Progenitor cell of endocrine pancreas (in vitro differentiated cells): ENCODE data around the gene SPRED2. TPM values are rescaled to one million over a fixed set of nuclear protein-coding genes. Genes with fewer than 3 reads are reported as not detected.

ENCODE experiments used
- DNase-seq: peaks from one replicate; pipeline ENCODE4 v3.0.0; 2021; ENCODE audit warnings: low spot score; ENCODE audit not compliant: unreplicated experiment
- H3K27ac Mint-ChIP-seq: 2 replicates; pipeline ENCODE4 v1.8.0; 2021; ENCODE audit warnings: mild to moderate bottlenecking, moderate library complexity, mixed read lengths
- H3K27me3 Mint-ChIP-seq: 2 replicates; pipeline ENCODE4 v1.8.0; 2021; ENCODE audit warnings: mixed read lengths
- H3K36me3 Mint-ChIP-seq: 2 replicates; pipeline ENCODE4 v1.8.0; 2022; ENCODE audit warnings: mixed read lengths; ENCODE audit not compliant: insufficient read depth
- H3K4me1 Mint-ChIP-seq: 2 replicates; pipeline ENCODE4 v1.8.0; 2021; ENCODE audit warnings: low read depth, mixed read lengths
- H3K4me3 Mint-ChIP-seq: 2 replicates; pipeline ENCODE4 v1.8.0; 2021; ENCODE audit warnings: low read depth, mild to moderate bottlenecking, moderate library complexity, mixed read lengths
- H3K9me3 Mint-ChIP-seq: 2 replicates; pipeline ENCODE4 v1.8.0; 2021; ENCODE audit warnings: low read depth, mixed read lengths
- total RNA-seq: library from RNA; stranded (reverse); gene quantifications from 2 replicates; pipeline ENCODE4 v1.2.1, GENCODE V29; 2021
- TF ChIP-seq, protein P1 (sequence below): fragments of 200-600 bp; sonication (generic); IDR thresholded peaks from one replicate; pipeline ENCODE4 v1.5.0; 2021; ENCODE audit warnings: antibody characterized with exemption, mild to moderate bottlenecking; ENCODE audit not compliant: unreplicated experiment

The SPRED2 gene
- total RNA-seq, 1 donor from 2014 or later: 38.6 TPM

DNA sequence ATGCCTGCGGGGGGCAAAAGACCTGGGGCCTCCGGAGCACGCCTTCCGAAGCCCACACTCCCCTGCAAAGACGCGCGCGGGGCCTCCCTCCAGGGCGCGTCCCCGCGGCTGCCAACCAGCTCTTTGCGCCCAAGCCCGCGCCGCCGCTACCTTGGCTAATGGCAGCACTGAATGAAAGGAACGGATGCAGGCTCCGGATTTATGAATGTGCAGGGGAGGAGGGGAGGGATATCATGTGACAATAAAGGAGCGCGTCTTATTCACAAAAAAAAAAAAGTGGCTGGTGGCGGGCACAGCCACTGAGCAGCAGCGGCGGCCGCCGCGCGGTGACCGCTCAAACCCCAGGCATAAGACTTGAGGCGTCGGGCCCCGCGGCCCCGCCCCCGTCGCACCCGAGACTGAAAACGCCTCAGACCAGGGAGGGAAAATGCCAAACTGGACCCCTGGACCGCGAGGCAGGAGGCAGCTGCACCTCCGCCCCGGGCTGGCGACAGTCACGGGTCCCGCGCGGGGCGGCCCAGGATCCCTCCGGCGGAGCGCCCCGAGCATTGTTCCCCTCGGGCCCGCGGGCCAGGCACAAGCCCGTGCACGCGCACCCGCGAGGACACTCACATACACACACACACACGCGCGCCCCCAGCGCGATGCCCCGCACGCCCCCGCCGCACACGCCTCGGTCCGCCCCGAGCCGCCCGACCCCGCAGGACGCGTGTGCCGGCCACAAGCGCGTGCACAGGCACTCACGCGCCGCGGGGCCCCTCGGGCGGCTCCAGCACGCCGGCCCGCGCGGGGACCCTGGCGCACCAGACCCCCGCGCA lies 1.6 kb downstream of the SPRED2 start:
- Mint-ChIP-seq H3K27me3 (no peaks in the 10 kb centered on the region), H3K36me3 (no peaks in the 10 kb centered on the region), H3K27ac (peak overlapping the region; percentile 97), H3K4me1 (peaks cover 14% of the 10 kb centered on the region), H3K9me3 (no peaks in the 10 kb centered on the region), H3K4me3 (peak overlapping the region; percentile 94)
- DNase-seq: peak; percentile 44
- TF ChIP-seq, protein P1, sequence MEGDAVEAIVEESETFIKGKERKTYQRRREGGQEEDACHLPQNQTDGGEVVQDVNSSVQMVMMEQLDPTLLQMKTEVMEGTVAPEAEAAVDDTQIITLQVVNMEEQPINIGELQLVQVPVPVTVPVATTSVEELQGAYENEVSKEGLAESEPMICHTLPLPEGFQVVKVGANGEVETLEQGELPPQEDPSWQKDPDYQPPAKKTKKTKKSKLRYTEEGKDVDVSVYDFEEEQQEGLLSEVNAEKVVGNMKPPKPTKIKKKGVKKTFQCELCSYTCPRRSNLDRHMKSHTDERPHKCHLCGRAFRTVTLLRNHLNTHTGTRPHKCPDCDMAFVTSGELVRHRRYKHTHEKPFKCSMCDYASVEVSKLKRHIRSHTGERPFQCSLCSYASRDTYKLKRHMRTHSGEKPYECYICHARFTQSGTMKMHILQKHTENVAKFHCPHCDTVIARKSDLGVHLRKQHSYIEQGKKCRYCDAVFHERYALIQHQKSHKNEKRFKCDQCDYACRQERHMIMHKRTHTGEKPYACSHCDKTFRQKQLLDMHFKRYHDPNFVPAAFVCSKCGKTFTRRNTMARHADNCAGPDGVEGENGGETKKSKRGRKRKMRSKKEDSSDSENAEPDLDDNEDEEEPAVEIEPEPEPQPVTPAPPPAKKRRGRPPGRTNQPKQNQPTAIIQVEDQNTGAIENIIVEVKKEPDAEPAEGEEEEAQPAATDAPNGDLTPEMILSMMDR: no peak

DNA sequence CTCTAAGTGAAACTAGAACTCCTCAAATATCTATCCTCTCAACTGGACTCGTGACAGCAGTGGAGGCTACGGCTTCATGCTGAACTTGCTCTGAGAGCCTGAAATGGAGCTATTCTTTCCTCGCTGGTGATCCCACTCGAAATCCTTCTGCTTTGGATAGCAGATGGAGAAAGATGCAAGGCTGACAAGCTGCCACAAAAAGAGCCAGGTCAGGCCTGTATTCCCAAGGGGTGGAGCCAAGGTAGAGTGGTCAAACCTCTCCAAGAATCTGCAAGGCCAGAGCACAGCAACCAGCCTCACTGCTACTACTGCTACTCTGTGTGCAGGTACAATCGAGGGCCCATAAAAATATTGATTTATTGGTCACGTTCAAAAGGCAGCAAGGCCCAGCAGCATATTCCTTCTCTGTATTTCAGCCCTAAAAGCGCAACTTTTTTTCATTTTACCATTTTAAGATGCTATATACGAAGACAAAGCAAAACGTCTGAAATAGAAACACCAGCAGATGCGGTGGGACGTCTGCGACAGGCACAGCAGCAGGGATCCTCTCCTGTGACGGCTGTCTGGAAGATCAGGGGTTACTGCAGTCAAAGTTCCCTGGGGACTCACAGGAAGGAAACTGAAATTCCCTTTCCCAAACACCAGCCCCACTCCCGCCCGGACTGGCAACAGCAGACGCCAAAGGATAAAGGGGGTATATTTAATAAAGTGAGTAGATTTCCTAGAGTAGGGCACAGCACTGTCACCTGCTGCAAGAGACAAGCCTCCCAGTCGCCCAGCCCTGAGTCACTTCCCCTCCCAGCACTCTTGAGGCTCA lies 2.4 kb downstream of the SPRED2 start:
- DNase-seq: no peak
- Mint-ChIP-seq H3K4me3 (peak overlapping the region; percentile 94), H3K9me3 (no peaks in the 10 kb centered on the region), H3K4me1 (peaks cover 12% of the 10 kb centered on the region), H3K27ac (peak overlapping the region; percentile 91), H3K27me3 (no peaks in the 10 kb centered on the region), H3K36me3 (no peaks in the 10 kb centered on the region)
- TF ChIP-seq, protein P1: no peak

DNA sequence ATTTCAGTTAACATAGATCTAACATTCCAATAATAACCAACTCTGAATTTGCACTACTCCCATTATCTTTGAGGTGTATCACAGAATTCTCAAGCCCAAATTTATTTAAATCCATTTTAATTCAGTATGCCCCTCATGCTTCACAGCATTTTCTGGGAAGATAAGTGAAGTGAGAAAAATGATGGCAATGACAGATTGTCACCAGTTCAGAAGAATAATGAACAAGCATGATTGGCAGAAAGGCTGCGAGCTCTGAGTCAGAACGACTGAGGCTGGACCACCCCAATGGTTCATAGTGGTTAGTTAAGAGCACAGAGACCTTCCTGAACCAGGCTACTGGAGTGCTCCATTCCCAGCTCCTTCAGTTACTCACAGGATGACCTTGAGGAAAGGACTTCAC lies 4.9 kb downstream of the SPRED2 start:
- peaks cover 16% of the 10 kb centered on the region for H3K4me1 Mint-ChIP-seq
- H3K27ac Mint-ChIP-seq: no peak overlapping the region
- H3K4me3 Mint-ChIP-seq: no peak overlapping the region
- TF ChIP-seq, protein P1: no peak
- DNase-seq: no peak
- no peaks in the 10 kb centered on the region for H3K9me3 Mint-ChIP-seq
- no peaks in the 10 kb centered on the region for H3K36me3 Mint-ChIP-seq
- H3K27me3 Mint-ChIP-seq: no peaks in the 10 kb centered on the region

DNA sequence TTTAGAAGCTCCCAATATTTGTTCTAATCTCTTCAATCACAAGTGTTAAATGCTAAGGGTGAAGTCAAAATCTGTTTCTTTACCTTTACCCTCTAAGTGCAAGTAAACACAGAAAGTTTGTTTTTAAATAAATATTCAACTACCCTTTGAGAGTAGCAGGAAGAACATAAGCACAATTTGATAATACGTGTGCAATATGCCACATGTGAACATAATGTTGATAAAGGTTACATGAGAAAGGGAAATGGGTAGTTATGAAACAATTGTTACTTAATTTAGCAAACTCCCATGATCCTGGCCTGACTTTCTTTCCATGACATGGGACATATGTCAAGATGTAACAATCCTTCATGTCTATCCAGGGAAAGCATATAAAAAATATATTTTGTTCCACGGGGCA lies 7.1 kb downstream of the SPRED2 start:
- TF ChIP-seq, protein P1: no peak
- DNase-seq: no peak
- peaks cover 22% of the 10 kb centered on the region for H3K4me1 Mint-ChIP-seq
- H3K4me3 Mint-ChIP-seq: no peak overlapping the region
- no peaks in the 10 kb centered on the region for H3K9me3 Mint-ChIP-seq
- H3K36me3 Mint-ChIP-seq: no peaks in the 10 kb centered on the region
- no peaks in the 10 kb centered on the region for H3K27me3 Mint-ChIP-seq
- no peak overlapping the region for H3K27ac Mint-ChIP-seq

DNA sequence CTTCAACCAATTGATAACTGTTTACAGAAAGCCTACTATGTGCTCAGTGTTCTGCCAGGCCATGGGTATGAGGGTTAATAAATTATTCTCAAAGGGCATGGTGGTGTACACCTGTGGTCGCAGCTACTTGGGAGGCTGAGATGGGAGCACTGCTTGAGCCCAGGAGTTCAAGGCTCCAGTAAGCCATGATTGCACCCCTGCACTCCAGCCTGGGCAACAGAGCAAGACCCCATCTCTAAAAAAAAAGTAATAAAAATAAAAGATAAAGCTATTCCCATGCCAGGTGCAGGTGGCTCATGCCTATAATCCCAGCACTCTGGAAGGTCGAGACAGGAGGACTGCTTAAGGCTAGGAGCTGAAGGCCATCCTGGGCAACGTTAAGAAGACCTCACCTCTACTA lies 8.0 kb downstream of the SPRED2 start:
- DNase-seq: no peak
- Mint-ChIP-seq H3K4me3 (no peak overlapping the region), H3K9me3 (no peaks in the 10 kb centered on the region), H3K27ac (no peak overlapping the region), H3K27me3 (no peaks in the 10 kb centered on the region), H3K36me3 (no peaks in the 10 kb centered on the region), H3K4me1 (peaks cover 15% of the 10 kb centered on the region)
- TF ChIP-seq, protein P1: no peak
